K562 (cell line): Measurements from ENCODE around the gene WDR47. TPM values are rescaled to one million over a fixed set of nuclear protein-coding genes. Genes with fewer than 3 reads are reported as not detected.

ENCODE experiments used
- ARID1B ChIP-seq: fragments of 450-650 bp; IDR thresholded peaks from 2 replicates; pipeline ENCODE4 v1.6.1; 2016; ENCODE audit warnings: antibody characterized with exemption, mild to moderate bottlenecking, inconsistent platforms
- CBFB ChIP-seq: sonication (generic); formaldehyde crosslinking; IDR thresholded peaks from 2 replicates; pipeline ENCODE4 v1.4.0; 2020; ENCODE audit warnings: mild to moderate bottlenecking, missing genetic modification reagents
- EZH2 ChIP-seq: IDR thresholded peaks from 2 replicates; pipeline ENCODE4 v1.6.1; 2012; ENCODE audit warnings: low read depth, mild to moderate bottlenecking, inconsistent platforms, low read length, borderline replicate concordance
- FOXA3 ChIP-seq, 2 experiments: fragments of 450-650 bp in 1 of 2; sonication (generic) in 1 of 2; formaldehyde crosslinking; IDR thresholded peaks in 1 of 2; conservative IDR thresholded peaks in 1 of 2; 2 replicates each; pipeline versions ENCODE4 v1.4.0 to v1.8.0; 2020 to 2022; ENCODE audit warnings: mild to moderate bottlenecking in 2 of 2, missing genetic modification reagents in 1 of 2
- GTF2E2 ChIP-seq: fragments of 200-800 bp; sonication (Bioruptor generic); IDR thresholded peaks from 2 replicates; pipeline ENCODE4 v1.6.1; 2016; ENCODE audit warnings: missing genetic modification characterization, missing compliant biosample characterization
- MECOM ChIP-seq: fragments of 250-450 bp; sonication (Bioruptor Pico); IDR thresholded peaks from 2 replicates; pipeline ENCODE4 v1.8.0; 2022; ENCODE audit warnings: inconsistent platforms
- MXI1 ChIP-seq: IDR thresholded peaks from 2 replicates; pipeline ENCODE4 v1.6.1; 2011; ENCODE audit warnings: low read depth, mild to moderate bottlenecking, improper control_type of control experiment, low read length
- NONO ChIP-seq, 2 experiments: fragments of 200-400 bp in 1 of 2; fragments of 450-650 bp in 1 of 2; formaldehyde crosslinking in 1 of 2; IDR thresholded peaks; 2 replicates each; pipeline ENCODE4 v1.6.1; 2017; ENCODE audit warnings: low read depth in 2 of 2, mild to moderate bottlenecking in 2 of 2, moderate library complexity in 2 of 2, low read length in 1 of 2
- PYGO2 ChIP-seq: fragments of 450-650 bp; IDR thresholded peaks from 2 replicates; pipeline ENCODE4 v1.6.1; 2016; ENCODE audit warnings: mild to moderate bottlenecking, missing genetic modification characterization, moderate library complexity, missing compliant biosample characterization
- RFX5 ChIP-seq: IDR thresholded peaks from 2 replicates; pipeline ENCODE4 v1.6.1; 2011; ENCODE audit warnings: low read depth, mild to moderate bottlenecking, improper control_type of control experiment, low read length
- SETDB1 ChIP-seq: IDR thresholded peaks from one replicate; pipeline ENCODE4 v1.6.1; 2012; ENCODE audit warnings: low read length, control low read depth, inconsistent platforms
- SMAD3 ChIP-seq: fragments of 450-650 bp; formaldehyde crosslinking; conservative IDR thresholded peaks from 2 replicates; pipeline ENCODE4 v1.4.0; 2020; ENCODE audit warnings: mild to moderate bottlenecking
- TAF1 ChIP-seq: IDR thresholded peaks from 2 replicates; pipeline ENCODE4 v1.6.1; 2011; ENCODE audit warnings: mild to moderate bottlenecking, low read length, moderate library complexity; ENCODE audit not compliant: insufficient read depth, control insufficient read depth, severe bottlenecking; ENCODE audit errors: extremely low read depth
- ZFP1 ChIP-seq: fragments of 450-650 bp; formaldehyde crosslinking; IDR thresholded peaks from 2 replicates; pipeline ENCODE4 v1.4.0; 2020; ENCODE audit warnings: mild to moderate bottlenecking, mixed read lengths
- polyA plus RNA-seq, 8 experiments: library from polyadenylated mRNA; depleted of rRNA in 4 of 8; stranded (reverse) in 5 of 8; unstranded in 3 of 8; fragments of >200 nt; fragmentation: Nextera tagmentation in 2 of 8; fragmentation: Illumina TruSeq in 1 of 8; extraction: Ambion mirVana in 2 of 8; extraction: Trizol in 1 of 8; gene quantifications; 2 replicates each; pipeline versions ENCODE4 v1.2.1 to v1.2.3, GENCODE V29; 2011 to 2014; ENCODE audit warnings: inconsistent platforms in 1 of 8, missing spikeins in 1 of 8
- total RNA-seq, 7 experiments: library from RNA; depleted of rRNA in 6 of 7; stranded (reverse); fragments of >200 nt in 6 of 7; fragmentation: Illumina TruSeq in 2 of 7; extraction: Trizol in 2 of 7; gene quantifications; 2 replicates each; pipeline versions ENCODE4 v1.2.1 to v1.2.3, GENCODE V29; 2011 to 2021; ENCODE audit warnings: low replicate concordance in 1 of 7
- TF ChIP-seq, protein P1 (sequence below): fragments of 200-800 bp; sonication (Bioruptor generic); IDR thresholded peaks from 2 replicates; pipeline ENCODE4 v1.6.1; 2017; ENCODE audit warnings: missing genetic modification characterization, missing compliant biosample characterization
- TF ChIP-seq, protein P2 (sequence below): sonication (generic); formaldehyde crosslinking; IDR thresholded peaks from 2 replicates; pipeline ENCODE4 v1.8.1; 2023; ENCODE audit warnings: mild to moderate bottlenecking, missing genetic modification reagents
- TF ChIP-seq, protein P3 (sequence below): fragments of 450-650 bp; IDR thresholded peaks from 2 replicates; pipeline ENCODE4 v1.6.1; 2014; ENCODE audit warnings: low read depth, mild to moderate bottlenecking, moderate library complexity, borderline replicate concordance
- TF ChIP-seq, protein P4 (sequence below): fragments of 450-650 bp; formaldehyde crosslinking; IDR thresholded peaks from 2 replicates; pipeline ENCODE4 v1.4.0; 2020; ENCODE audit warnings: mild to moderate bottlenecking, moderate library complexity

Gene WDR47
- total and polyA plus RNA-seq, 9 of the 15 experiments (the other 6 are each of a cell fraction or from before 2014, with no cell fraction given), result 1.3 to 10.1 (median 4.9) TPM

DNA sequence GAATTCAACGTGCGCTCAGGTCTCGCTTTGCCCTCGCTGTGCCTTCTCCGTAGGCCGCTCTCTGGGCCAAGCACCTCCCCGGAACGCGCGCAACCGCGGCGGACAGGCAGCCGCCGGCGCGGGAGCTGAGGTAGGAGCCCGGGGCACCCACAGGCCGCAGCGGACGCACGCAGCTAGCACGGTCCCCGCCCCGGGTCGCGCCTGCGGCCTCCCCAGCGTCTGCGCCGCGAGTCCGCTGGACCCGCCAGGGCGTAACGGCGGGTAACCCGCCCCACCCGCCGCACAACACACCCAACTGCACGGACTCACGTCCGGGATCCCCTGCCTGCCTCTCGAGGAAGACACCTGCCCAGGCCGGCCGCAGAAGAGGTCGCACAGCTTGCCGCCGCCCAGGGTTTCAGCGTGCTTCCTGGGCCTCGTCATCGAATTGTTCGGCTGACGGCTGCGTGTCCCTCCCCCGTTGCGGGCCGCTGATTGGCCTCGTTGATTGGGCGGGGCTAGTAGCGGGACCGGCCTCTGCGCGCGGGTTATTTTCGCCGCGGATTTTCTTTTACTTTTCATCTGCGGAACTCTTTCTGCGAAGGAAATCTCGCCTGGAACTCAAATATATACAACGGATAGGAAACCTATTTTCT, 78.7 kb downstream of the WDR47 start, which contains the start of gene CLCC1 (continued):
- TF ChIP-seq, protein P1, sequence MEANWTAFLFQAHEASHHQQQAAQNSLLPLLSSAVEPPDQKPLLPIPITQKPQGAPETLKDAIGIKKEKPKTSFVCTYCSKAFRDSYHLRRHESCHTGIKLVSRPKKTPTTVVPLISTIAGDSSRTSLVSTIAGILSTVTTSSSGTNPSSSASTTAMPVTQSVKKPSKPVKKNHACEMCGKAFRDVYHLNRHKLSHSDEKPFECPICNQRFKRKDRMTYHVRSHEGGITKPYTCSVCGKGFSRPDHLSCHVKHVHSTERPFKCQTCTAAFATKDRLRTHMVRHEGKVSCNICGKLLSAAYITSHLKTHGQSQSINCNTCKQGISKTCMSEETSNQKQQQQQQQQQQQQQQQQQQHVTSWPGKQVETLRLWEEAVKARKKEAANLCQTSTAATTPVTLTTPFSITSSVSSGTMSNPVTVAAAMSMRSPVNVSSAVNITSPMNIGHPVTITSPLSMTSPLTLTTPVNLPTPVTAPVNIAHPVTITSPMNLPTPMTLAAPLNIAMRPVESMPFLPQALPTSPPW (CRISPR knock-in tag), result peak; percentile 51; the same call in 1 of the 2 replicates
- TF ChIP-seq ARID1B (no peak), GTF2E2 (peak; percentile 94), SETDB1 (no peak), CBFB (CRISPR knock-in tag) (0 out of 2 replicates have a peak, but pooled peaks have one; percentile 31), MECOM (CRISPR knock-in tag) (no peak), ZFP1 (CRISPR knock-in tag) (no peak), TAF1 (peak; percentile 89), RFX5 (no peak; the same call in 1 of the 2 replicates), FOXA3 (CRISPR knock-in tag; conservative IDR thresholded peaks at IDR 0.05 in 1 of 2, IDR thresholded peaks at IDR 0.05 in 1 of 2) (peak in 1 of 2 experiments; percentile 27; a peak in 2 of 4 replicates), PYGO2 (tag) (no peak), NONO (IDR thresholded peaks at IDR 0.05; ENCODE audit: low read depth in 2 of 2, low read length in 1 of 2) (peak in 1 of 2 experiments; percentile 90; a peak in 3 of 4 replicates), EZH2 (no peak), SMAD3 (CRISPR knock-in tag) (no peak), MXI1 (no peak)
- TF ChIP-seq, protein P2, sequence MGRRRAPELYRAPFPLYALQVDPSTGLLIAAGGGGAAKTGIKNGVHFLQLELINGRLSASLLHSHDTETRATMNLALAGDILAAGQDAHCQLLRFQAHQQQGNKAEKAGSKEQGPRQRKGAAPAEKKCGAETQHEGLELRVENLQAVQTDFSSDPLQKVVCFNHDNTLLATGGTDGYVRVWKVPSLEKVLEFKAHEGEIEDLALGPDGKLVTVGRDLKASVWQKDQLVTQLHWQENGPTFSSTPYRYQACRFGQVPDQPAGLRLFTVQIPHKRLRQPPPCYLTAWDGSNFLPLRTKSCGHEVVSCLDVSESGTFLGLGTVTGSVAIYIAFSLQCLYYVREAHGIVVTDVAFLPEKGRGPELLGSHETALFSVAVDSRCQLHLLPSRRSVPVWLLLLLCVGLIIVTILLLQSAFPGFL (CRISPR knock-in tag), result peak; percentile 75; the same call in 1 of the 2 replicates
- TF ChIP-seq, protein P3, sequence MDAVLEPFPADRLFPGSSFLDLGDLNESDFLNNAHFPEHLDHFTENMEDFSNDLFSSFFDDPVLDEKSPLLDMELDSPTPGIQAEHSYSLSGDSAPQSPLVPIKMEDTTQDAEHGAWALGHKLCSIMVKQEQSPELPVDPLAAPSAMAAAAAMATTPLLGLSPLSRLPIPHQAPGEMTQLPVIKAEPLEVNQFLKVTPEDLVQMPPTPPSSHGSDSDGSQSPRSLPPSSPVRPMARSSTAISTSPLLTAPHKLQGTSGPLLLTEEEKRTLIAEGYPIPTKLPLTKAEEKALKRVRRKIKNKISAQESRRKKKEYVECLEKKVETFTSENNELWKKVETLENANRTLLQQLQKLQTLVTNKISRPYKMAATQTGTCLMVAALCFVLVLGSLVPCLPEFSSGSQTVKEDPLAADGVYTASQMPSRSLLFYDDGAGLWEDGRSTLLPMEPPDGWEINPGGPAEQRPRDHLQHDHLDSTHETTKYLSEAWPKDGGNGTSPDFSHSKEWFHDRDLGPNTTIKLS, result peak; percentile 81; the same call in 1 of the 2 replicates
- TF ChIP-seq, protein P4, sequence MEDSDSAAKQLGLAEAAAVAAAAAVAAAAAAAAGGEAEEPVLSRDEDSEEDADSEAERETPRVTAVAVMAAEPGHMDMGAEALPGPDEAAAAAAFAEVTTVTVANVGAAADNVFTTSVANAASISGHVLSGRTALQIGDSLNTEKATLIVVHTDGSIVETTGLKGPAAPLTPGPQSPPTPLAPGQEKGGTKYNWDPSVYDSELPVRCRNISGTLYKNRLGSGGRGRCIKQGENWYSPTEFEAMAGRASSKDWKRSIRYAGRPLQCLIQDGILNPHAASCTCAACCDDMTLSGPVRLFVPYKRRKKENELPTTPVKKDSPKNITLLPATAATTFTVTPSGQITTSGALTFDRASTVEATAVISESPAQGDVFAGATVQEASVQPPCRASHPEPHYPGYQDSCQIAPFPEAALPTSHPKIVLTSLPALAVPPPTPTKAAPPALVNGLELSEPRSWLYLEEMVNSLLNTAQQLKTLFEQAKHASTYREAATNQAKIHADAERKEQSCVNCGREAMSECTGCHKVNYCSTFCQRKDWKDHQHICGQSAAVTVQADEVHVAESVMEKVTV (CRISPR knock-in tag), result 0 out of 2 replicates have a peak, but pooled peaks have one; percentile 17
